Measurements from ENCODE around the gene TBC1D13.
"Not testable (repeated sequence)": the region's sequence is repeated elsewhere in the genome, so short reads cannot be mapped to it uniquely, and the experiment has no call there.

DNA sequence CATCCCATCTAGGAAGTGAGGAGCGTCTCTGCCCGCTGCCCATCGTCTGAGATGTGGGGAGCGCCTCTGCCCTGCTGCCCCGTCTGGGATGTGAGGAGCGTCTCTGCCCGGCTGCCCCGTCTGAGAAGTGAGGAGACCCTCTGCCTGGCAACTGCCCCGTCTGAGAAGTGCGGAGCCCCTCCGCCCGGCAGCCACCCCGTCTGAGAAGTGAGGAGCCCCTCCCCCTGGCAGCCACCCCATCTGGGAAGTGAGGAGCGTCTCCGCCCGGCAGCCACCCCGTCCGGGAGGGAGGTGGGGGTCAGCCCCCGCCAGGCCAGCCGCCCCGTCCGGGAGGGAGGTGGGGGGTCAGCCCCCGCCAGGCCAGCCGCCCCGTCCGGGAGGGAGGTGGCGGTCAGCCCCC lies 7.0 kb upstream of the TBC1D13 start:
- TF ChIP-seq, protein P1, sequence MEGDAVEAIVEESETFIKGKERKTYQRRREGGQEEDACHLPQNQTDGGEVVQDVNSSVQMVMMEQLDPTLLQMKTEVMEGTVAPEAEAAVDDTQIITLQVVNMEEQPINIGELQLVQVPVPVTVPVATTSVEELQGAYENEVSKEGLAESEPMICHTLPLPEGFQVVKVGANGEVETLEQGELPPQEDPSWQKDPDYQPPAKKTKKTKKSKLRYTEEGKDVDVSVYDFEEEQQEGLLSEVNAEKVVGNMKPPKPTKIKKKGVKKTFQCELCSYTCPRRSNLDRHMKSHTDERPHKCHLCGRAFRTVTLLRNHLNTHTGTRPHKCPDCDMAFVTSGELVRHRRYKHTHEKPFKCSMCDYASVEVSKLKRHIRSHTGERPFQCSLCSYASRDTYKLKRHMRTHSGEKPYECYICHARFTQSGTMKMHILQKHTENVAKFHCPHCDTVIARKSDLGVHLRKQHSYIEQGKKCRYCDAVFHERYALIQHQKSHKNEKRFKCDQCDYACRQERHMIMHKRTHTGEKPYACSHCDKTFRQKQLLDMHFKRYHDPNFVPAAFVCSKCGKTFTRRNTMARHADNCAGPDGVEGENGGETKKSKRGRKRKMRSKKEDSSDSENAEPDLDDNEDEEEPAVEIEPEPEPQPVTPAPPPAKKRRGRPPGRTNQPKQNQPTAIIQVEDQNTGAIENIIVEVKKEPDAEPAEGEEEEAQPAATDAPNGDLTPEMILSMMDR (IDR thresholded peaks at IDR 0.05; ENCODE audit: low read depth, low read length, poor library complexity, severe bottlenecking) = not testable (repeated sequence)
- TF ChIP-seq EZH2phosphoT487 (IDR thresholded peaks at IDR 0.05; ENCODE audit: borderline replicate concordance, low read length) = not testable (repeated sequence)
